ENCODE measurements around the gene RGS4. TPM values are rescaled to one million over a fixed set of nuclear protein-coding genes. Genes with fewer than 3 reads are reported as not detected.
"Not testable (repeated sequence)": the region's sequence is repeated elsewhere in the genome, so short reads cannot be mapped to it uniquely, and the experiment has no call there.

The RGS4 gene
- total and polyA plus RNA-seq, 2 donors (not counting 1 experiment from before 2014, with no cell fraction given) = 63.3 to 80.2 TPM

DNA sequence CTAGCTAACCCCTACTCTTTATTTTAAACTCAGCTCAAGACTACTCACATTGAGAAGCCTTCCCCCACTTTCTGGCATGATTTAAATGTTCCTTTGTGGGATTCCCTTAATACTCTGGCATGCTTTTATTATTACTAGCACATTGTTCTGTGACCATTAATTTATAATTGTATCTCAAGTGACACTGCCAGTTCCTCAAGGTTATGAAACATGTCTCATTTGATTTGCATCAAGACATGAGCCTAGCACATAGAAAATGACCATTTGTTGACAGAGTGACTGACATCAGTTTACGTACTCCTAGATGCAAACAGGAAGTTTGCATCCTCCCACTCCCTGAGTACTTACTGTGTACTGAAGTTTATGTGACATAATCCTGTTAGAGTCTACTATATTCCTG is 15.2 kb downstream of the RGS4 start:
- Histone ChIP-seq H3K36me3 (ENCODE audit: control insufficient read depth, insufficient read depth, low read length) (no peaks in the 10 kb centered on the region), H3K4me2 (ENCODE audit: extremely low read depth, insufficient read depth, low read length) (no peak overlapping the region), H2AFZ (ENCODE audit: low read length) (no peak overlapping the region), H3K4me1 (ENCODE audit: control insufficient read depth, extremely low read depth, insufficient read depth, low read length) (peaks cover 23% of the 10 kb centered on the region), H3K79me2 (ENCODE audit: control insufficient read depth, insufficient read depth, low read length) (no peaks in the 10 kb centered on the region), H3K4me3 (replicated peaks in 1 of 4; ENCODE audit: control extremely low read depth in 1 of 4, insufficient read depth in 1 of 4, low read depth in 3 of 4, low read length in 4 of 4) (no peak overlapping the region), H4K20me1 (ENCODE audit: control insufficient read depth, extremely low read depth, insufficient read depth, low read length) (no peaks in the 10 kb centered on the region), H3K9me3 (ENCODE audit: control insufficient read depth, insufficient read depth, low read depth, low read length) (no peaks in the 10 kb centered on the region), H3K27ac (ENCODE audit: insufficient read depth, low read length) (no peak overlapping the region), H3K27me3 (ENCODE audit: control insufficient read depth, insufficient read depth, low read length) (no peaks in the 10 kb centered on the region), H3K9ac (ENCODE audit: insufficient read depth, low read length) (no peak overlapping the region)
- TF ChIP-seq, protein P1, sequence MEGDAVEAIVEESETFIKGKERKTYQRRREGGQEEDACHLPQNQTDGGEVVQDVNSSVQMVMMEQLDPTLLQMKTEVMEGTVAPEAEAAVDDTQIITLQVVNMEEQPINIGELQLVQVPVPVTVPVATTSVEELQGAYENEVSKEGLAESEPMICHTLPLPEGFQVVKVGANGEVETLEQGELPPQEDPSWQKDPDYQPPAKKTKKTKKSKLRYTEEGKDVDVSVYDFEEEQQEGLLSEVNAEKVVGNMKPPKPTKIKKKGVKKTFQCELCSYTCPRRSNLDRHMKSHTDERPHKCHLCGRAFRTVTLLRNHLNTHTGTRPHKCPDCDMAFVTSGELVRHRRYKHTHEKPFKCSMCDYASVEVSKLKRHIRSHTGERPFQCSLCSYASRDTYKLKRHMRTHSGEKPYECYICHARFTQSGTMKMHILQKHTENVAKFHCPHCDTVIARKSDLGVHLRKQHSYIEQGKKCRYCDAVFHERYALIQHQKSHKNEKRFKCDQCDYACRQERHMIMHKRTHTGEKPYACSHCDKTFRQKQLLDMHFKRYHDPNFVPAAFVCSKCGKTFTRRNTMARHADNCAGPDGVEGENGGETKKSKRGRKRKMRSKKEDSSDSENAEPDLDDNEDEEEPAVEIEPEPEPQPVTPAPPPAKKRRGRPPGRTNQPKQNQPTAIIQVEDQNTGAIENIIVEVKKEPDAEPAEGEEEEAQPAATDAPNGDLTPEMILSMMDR (conservative IDR thresholded peaks at IDR 0.05 in 1 of 2, IDR thresholded peaks at IDR 0.05 in 1 of 2; ENCODE audit: low read depth in 1 of 2, low read length in 2 of 2) = no peak
- TF ChIP-seq EZH2 (IDR thresholded peaks at IDR 0.05; ENCODE audit: low read length, missing control alignments) = no peak
- peak; percentile 25 to 87 for DNase-seq (ENCODE audit: low read depth in 2 of 2)

DNA sequence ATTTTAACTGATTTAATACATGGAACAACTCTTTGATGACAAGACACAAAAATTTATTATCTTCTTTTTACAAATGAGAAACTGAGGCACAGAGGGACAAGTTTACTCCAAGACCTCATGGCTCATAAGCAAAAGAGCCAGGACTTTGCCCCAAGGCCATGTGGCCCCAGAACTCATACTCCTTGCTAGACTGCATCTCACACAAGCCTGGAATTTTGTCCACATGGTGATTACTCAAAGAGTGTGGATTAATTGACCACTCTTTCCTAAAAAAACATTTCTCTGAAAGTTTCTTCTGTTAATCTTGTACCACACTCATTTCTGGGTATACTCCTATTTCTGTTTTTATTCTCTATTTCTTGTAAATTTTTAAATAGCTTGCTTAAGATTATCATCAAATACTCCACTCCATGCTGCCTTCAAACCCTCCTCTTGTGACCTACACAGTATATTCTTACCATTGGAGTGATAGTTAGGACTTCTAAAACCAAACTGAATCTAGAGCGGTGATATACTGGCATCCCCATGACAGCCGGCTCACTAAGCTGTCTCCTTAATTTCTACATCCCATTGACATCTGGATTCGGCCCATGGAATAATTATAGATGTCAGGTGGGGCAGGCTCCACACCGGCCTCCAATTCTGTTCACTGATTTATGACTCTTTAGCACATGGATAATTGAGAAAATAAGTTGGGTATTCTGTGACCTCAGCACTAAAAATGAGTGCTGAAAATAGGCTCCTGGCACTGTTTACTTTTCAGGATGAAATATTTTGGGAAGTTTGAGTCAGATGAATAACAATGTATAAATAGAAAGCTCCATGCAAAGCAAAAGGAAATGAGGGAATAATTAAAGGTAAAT is 16.1 kb downstream of the RGS4 start:
- H3K4me2 ChIP-seq (ENCODE audit: extremely low read depth, insufficient read depth, low read length) = peak overlapping the region; percentile 64
- H3K9ac ChIP-seq (ENCODE audit: insufficient read depth, low read length) = no peak overlapping the region
- H3K27me3 ChIP-seq (ENCODE audit: control insufficient read depth, insufficient read depth, low read length) = no peaks in the 10 kb centered on the region
- H3K36me3 ChIP-seq (ENCODE audit: control insufficient read depth, insufficient read depth, low read length) = no peaks in the 10 kb centered on the region
- TF ChIP-seq, protein P1 (conservative IDR thresholded peaks at IDR 0.05 in 1 of 2, IDR thresholded peaks at IDR 0.05 in 1 of 2; ENCODE audit: low read depth in 1 of 2, low read length in 2 of 2) = no peak
- TF ChIP-seq EZH2 (IDR thresholded peaks at IDR 0.05; ENCODE audit: low read length, missing control alignments) = no peak
- peak overlapping the region; percentile 74 for H3K27ac ChIP-seq (ENCODE audit: insufficient read depth, low read length)
- H2AFZ ChIP-seq (ENCODE audit: low read length) = no peak overlapping the region
- peaks cover 23% of the 10 kb centered on the region for H3K4me1 ChIP-seq (ENCODE audit: control insufficient read depth, extremely low read depth, insufficient read depth, low read length)
- H3K79me2 ChIP-seq (ENCODE audit: control insufficient read depth, insufficient read depth, low read length) = no peaks in the 10 kb centered on the region
- DNase-seq (ENCODE audit: low read depth in 2 of 2) = peak; percentile 69 to 81
- H3K4me3 ChIP-seq (replicated peaks in 1 of 4; ENCODE audit: control extremely low read depth in 1 of 4, insufficient read depth in 1 of 4, low read depth in 3 of 4, low read length in 4 of 4) = no peak overlapping the region
- H3K9me3 ChIP-seq (ENCODE audit: control insufficient read depth, insufficient read depth, low read depth, low read length) = no peaks in the 10 kb centered on the region
- no peaks in the 10 kb centered on the region for H4K20me1 ChIP-seq (ENCODE audit: control insufficient read depth, extremely low read depth, insufficient read depth, low read length)

DNA sequence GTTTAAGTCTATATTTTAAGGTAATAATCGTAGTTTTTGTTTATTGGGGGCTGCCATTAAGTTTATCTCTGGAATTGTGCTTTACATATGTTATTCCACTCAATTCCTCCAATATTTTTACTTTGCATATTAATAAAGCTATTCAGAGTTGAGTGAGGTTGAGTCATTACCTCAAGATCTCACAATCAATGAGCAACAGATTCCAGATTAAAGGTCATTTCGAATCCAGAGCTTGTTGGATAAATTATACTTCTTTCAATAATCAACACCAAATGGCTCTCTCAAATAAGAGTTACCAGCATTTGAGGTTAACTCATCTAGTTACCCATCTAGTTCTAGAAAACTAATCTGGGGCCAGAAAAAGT is 16.7 kb downstream of the RGS4 start:
- Histone ChIP-seq H3K9ac (ENCODE audit: insufficient read depth, low read length) (no peak overlapping the region), H3K4me2 (ENCODE audit: extremely low read depth, insufficient read depth, low read length) (peak overlapping the region; percentile 64), H3K4me3 (replicated peaks in 1 of 4; ENCODE audit: control extremely low read depth in 1 of 4, insufficient read depth in 1 of 4, low read depth in 3 of 4, low read length in 4 of 4) (no peak overlapping the region), H3K27me3 (ENCODE audit: control insufficient read depth, insufficient read depth, low read length) (no peaks in the 10 kb centered on the region), H3K4me1 (ENCODE audit: control insufficient read depth, extremely low read depth, insufficient read depth, low read length) (peaks cover 25% of the 10 kb centered on the region), H2AFZ (ENCODE audit: low read length) (no peak overlapping the region), H4K20me1 (ENCODE audit: control insufficient read depth, extremely low read depth, insufficient read depth, low read length) (no peaks in the 10 kb centered on the region), H3K27ac (ENCODE audit: insufficient read depth, low read length) (peak overlapping the region; percentile 53), H3K79me2 (ENCODE audit: control insufficient read depth, insufficient read depth, low read length) (no peaks in the 10 kb centered on the region), H3K9me3 (ENCODE audit: control insufficient read depth, insufficient read depth, low read depth, low read length) (no peaks in the 10 kb centered on the region), H3K36me3 (ENCODE audit: control insufficient read depth, insufficient read depth, low read length) (no peaks in the 10 kb centered on the region)
- TF ChIP-seq, protein P1 (conservative IDR thresholded peaks at IDR 0.05 in 1 of 2, IDR thresholded peaks at IDR 0.05 in 1 of 2; ENCODE audit: low read depth in 1 of 2, low read length in 2 of 2) = no peak
- TF ChIP-seq EZH2 (IDR thresholded peaks at IDR 0.05; ENCODE audit: low read length, missing control alignments) = no peak
- peak; percentile 54 to 68 for DNase-seq (ENCODE audit: low read depth in 2 of 2)

DNA sequence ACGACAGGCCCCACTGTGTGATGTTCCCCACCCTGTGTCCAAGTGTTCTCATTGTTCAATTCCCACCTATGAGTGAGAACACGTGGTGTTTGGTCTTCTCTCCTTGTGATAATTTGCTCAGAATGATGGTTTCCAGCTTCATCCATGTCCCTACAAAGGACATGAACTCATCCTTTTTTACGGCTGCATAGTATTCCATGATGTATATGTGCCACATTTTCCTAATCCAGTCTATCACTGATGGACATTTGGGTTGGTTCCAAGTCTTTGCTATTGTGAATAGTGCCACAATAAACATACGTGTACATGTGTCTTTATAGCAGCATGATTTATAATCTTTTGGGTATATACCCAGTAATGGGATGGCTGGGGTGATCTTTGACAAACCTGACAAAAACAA is 20.0 kb downstream of the RGS4 start:
- not testable (repeated sequence) for H4K20me1 ChIP-seq (ENCODE audit: control insufficient read depth, extremely low read depth, insufficient read depth, low read length); H3K9ac ChIP-seq (ENCODE audit: insufficient read depth, low read length); H3K4me3 ChIP-seq (replicated peaks in 1 of 4; ENCODE audit: control extremely low read depth in 1 of 4, insufficient read depth in 1 of 4, low read depth in 3 of 4, low read length in 4 of 4); H3K9me3 ChIP-seq (ENCODE audit: control insufficient read depth, insufficient read depth, low read depth, low read length); H3K4me2 ChIP-seq (ENCODE audit: extremely low read depth, insufficient read depth, low read length); H2AFZ ChIP-seq (ENCODE audit: low read length); H3K27me3 ChIP-seq (ENCODE audit: control insufficient read depth, insufficient read depth, low read length); DNase-seq (ENCODE audit: low read depth in 2 of 2); H3K36me3 ChIP-seq (ENCODE audit: control insufficient read depth, insufficient read depth, low read length); H3K27ac ChIP-seq (ENCODE audit: insufficient read depth, low read length); H3K79me2 ChIP-seq (ENCODE audit: control insufficient read depth, insufficient read depth, low read length)
- peaks cover 17% of the 10 kb centered on the region for H3K4me1 ChIP-seq (ENCODE audit: control insufficient read depth, extremely low read depth, insufficient read depth, low read length)
